GM23338 (cell line): Measurements from ENCODE around the gene ASAP2.

ENCODE experiments used
- CREB1 ChIP-seq: fragments of 250-450 bp; sonication (Bioruptor Pico); IDR thresholded peaks from 2 replicates; pipeline ENCODE4 v1.5.0; 2020; ENCODE audit warnings: low read depth, mild to moderate bottlenecking, moderate library complexity
- EZH2 ChIP-seq: fragments of 200-600 bp; sonication (generic); IDR thresholded peaks from one replicate; pipeline ENCODE4 v1.8.0; 2017; ENCODE audit warnings: antibody characterized with exemption, mild to moderate bottlenecking, low read depth; ENCODE audit not compliant: unreplicated experiment
- EZH2phosphoT487 ChIP-seq: fragments of 200-600 bp; sonication (generic); IDR thresholded peaks from one replicate; pipeline ENCODE4 v1.8.1; 2018; ENCODE audit warnings: antibody characterized with exemption; ENCODE audit not compliant: unreplicated experiment
- JUNB ChIP-seq: IDR thresholded peaks from one replicate; pipeline ENCODE4 v1.6.1; 2016; ENCODE audit warnings: antibody characterized with exemption; ENCODE audit not compliant: unreplicated experiment
- POLR2AphosphoS5 ChIP-seq: IDR thresholded peaks from 2 replicates; pipeline ENCODE4 v1.6.1; 2016; ENCODE audit warnings: antibody characterized with exemption, low read depth
- ZNF331 ChIP-seq: fragments of 250-450 bp; sonication (Bioruptor Pico); IDR thresholded peaks from 2 replicates; pipeline ENCODE4 v1.5.0; 2020; ENCODE audit warnings: low read depth, mild to moderate bottlenecking, moderate library complexity
- TF ChIP-seq, protein P1 (sequence below), 2 experiments: fragments of 200-600 bp in 1 of 2; sonication (generic) in 1 of 2; conservative IDR thresholded peaks; 2 replicates each; pipeline versions ENCODE4 v1.5.1 to v1.6.1; 2016 to 2017; ENCODE audit warnings: antibody characterized with exemption in 2 of 2, low read depth in 2 of 2, mild to moderate bottlenecking in 2 of 2, moderate library complexity in 1 of 2
- TF ChIP-seq, protein P2 (sequence below): IDR thresholded peaks from one replicate; pipeline ENCODE4 v1.6.1; 2018; ENCODE audit warnings: antibody characterized with exemption; ENCODE audit not compliant: unreplicated experiment

DNA sequence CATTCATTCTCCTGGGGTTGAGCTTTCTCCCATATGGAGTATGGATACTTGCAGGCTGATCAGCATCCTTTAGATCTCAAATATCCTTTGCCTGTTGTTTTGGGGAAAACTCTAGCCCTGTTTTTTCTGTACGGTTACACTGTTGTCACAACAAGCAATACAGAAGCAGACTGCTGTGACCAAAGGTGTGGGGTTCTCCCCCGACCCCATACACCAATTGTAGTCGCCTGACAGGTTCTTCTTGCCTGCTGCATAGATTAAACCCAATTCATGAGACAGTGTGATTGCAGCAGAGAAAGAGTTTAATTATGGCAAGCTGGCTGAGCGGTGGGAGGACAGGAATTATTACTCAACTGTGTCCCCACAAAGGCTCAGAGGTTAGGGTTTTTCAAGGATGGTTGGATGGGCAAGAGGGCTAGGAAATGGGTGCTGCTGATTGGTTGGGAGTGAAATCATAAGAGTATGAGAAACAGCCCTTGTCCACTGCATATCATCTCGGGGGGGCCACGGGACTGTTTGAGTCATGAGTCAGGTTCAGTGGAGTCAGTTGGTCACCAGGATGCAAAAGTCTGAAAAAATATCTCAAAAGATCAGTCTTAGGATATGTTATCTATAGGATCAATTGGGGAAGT, 176.1 kb downstream of the ASAP2 start:
- TF ChIP-seq, protein P1, sequence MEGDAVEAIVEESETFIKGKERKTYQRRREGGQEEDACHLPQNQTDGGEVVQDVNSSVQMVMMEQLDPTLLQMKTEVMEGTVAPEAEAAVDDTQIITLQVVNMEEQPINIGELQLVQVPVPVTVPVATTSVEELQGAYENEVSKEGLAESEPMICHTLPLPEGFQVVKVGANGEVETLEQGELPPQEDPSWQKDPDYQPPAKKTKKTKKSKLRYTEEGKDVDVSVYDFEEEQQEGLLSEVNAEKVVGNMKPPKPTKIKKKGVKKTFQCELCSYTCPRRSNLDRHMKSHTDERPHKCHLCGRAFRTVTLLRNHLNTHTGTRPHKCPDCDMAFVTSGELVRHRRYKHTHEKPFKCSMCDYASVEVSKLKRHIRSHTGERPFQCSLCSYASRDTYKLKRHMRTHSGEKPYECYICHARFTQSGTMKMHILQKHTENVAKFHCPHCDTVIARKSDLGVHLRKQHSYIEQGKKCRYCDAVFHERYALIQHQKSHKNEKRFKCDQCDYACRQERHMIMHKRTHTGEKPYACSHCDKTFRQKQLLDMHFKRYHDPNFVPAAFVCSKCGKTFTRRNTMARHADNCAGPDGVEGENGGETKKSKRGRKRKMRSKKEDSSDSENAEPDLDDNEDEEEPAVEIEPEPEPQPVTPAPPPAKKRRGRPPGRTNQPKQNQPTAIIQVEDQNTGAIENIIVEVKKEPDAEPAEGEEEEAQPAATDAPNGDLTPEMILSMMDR (conservative IDR thresholded peaks at IDR 0.05; ENCODE audit: low read depth in 2 of 2) = no peak
- TF ChIP-seq EZH2phosphoT487 (no peak), POLR2AphosphoS5 (no peak), EZH2 (no peak), CREB1 (no peak), ZNF331 (no peak), JUNB (no peak)
- TF ChIP-seq, protein P2, sequence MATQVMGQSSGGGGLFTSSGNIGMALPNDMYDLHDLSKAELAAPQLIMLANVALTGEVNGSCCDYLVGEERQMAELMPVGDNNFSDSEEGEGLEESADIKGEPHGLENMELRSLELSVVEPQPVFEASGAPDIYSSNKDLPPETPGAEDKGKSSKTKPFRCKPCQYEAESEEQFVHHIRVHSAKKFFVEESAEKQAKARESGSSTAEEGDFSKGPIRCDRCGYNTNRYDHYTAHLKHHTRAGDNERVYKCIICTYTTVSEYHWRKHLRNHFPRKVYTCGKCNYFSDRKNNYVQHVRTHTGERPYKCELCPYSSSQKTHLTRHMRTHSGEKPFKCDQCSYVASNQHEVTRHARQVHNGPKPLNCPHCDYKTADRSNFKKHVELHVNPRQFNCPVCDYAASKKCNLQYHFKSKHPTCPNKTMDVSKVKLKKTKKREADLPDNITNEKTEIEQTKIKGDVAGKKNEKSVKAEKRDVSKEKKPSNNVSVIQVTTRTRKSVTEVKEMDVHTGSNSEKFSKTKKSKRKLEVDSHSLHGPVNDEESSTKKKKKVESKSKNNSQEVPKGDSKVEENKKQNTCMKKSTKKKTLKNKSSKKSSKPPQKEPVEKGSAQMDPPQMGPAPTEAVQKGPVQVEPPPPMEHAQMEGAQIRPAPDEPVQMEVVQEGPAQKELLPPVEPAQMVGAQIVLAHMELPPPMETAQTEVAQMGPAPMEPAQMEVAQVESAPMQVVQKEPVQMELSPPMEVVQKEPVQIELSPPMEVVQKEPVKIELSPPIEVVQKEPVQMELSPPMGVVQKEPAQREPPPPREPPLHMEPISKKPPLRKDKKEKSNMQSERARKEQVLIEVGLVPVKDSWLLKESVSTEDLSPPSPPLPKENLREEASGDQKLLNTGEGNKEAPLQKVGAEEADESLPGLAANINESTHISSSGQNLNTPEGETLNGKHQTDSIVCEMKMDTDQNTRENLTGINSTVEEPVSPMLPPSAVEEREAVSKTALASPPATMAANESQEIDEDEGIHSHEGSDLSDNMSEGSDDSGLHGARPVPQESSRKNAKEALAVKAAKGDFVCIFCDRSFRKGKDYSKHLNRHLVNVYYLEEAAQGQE = no peak
